Subcutaneous adipose tissue (tissue), 4 donors: ENCODE results near the gene CARNS1. TPM values are rescaled to one million over a fixed set of nuclear protein-coding genes. Genes with fewer than 3 reads are reported as not detected.

Source experiments
- CTCF ChIP-seq: fragments of 450-650 bp; IDR thresholded peaks from one replicate; pipeline ENCODE4 v1.5.1; 2016; ENCODE audit warnings: low read depth, mild to moderate bottlenecking, control low read depth, antibody characterized with exemption, moderate library complexity
- total RNA-seq, 4 donors: library from RNA; depleted of rRNA; stranded (reverse); fragments of >200 nt; gene quantifications; one replicate each; pipeline ENCODE4 v1.1.0, GENCODE V29; 2016

The CARNS1 gene
- total RNA-seq, 4 donors from 2014 or later = 0.17 to 0.38 (median 0.22) TPM; not detected in 1

DNA sequence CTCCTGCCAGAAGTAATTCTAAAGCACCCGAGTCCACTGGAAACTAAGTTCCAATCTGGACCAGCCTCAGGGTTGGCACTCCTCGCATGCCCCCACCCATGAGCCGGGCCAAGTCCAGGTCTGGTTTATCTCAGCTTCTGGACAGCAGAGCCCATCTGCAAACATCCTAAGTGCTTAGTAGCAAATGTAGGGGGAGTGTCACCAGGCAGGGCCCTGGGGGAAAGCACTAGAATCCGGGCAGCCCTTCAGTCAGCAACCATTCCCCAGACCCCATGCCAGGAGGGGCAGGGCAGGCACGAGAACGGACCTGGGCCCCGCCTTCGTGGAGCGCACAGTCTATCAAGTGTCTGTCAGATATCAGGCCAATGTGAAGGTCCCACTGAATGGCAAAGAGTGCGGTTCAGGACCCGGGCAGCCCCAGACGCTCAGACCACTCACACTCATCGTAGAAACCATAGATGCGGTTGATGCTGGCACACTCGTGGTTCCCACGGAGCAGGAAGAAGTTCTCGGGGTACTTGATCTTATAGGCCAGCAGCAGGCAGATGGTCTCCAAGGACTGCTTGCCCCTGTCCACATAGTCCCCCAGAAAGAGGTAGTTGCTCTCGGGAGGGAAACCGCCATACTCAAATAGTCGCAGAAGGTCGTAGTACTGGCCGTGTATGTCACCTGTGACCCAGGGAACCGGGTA is 15.1 kb upstream of the CARNS1 start:
- TF ChIP-seq CTCF = no peak

DNA sequence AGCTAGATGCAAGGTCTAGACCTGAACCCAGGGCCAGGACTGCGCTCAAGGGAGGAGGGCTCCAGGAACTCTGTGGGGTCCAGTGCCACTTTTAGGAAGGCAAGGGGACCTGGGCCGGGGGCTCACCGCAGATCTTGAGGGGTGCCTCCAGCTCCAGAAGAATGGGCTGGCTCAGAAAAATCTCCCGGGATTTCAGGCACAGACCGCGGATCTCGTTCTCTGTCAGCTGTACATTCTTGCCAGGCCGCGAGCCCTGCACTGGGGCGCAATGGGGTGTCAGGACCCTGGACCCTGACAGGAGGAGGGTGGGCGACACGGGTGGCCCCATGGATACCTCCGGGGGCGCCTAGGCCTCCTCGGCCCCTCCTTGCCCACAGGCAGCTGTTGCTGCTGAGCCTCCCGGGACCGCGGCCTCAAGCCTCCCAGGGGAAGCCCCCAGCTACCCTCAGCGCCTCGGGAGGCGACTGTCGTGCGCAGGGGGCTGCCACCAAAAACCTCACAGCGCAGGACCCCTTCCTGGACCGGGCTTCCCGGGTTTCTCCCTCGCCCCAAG is 14.5 kb upstream of the CARNS1 start:
- no peak for TF ChIP-seq CTCF

DNA sequence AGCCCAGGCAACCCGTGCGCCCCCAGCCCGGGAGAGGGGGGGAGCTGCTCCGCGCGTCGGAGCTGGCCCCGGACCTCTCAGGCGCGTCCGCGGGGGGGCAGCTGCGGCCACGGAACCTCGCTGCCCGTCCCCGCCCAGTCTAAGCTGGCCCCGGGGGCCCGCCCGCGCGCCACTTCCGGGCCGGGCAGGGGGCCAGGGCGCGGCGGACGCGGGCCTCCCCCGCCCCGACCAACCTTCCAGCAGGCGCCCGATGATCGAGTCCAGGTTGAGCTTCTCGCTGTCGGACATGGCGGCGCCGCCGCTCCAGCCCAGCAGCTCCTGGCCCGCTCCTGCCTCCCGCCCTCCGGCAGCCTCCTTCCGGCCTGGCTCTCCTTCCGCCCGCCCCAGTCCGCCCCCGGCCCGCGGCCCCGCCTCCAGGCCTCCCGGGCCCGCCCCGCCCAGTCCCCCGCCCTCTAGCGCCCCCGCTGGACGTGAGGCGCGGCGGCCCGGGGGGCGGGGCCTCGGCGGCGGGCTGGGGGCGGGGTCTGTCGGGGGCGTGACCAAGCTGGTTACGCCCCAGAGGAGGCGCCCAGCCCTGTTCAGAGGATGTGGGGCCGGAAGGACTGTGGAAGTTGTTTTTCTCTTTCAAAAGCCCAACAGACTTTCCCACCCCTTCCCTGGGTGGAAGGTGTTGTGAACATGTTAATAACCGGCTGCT is 13.8 kb upstream of the CARNS1 start, which contains the start of gene PPP1CA:
Gene PPP1CA (minus strand): TSS at position 364 of the 697 bp plus-strand sequence. CDS start 76 bp downstream, at position 288.
- TF ChIP-seq CTCF = no peak

DNA sequence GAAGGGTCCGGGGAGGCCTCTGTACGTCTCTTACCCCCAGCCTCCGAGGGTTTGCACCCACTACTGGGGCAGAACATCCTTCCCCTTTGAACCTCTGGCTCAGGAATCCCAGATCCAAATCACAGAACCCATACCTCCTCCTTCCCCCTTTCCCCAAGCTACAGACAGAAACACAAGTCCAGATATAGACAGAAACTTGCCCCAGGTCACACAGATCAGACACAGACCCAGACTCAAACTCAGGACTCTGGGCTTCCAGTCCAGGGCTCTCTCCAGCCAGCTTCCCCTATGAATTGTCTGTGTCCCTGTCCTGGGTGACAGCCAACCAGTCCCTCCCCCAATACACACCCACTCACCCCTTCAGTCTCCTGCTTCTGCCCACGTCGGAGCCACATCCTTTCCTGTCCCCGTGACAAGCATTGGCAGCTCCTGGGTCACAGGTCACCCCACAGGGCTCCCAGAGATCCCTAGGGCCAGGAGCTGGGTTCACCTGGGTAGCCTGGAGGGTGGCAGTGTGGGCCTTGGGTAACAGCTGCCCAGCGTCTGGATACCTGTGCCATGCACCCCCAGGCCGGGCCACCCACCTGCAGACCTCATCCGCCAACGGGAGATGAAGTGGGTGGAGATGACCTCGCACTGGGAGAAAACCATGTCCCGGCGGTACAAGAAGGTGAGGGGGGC is 10.8 kb upstream of the CARNS1 start:
- TF ChIP-seq CTCF = no peak

DNA sequence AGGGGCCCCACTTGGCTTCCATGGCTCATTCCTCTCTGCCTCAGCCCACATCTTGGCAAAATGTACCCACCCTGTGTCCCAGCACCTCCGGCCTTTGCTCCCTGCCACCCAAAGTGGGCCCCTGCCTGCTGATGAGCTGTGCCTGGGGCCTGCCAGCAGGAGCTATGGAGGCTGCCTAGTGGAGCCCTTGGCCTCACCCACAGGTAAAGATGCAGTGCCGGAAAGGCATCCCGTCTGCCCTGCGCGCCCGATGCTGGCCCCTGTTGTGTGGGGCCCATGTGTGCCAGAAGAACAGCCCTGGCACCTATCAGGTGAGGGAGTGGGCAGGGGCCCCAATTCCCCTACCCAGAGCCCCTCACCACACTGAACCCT is 10.3 kb upstream of the CARNS1 start:
- TF ChIP-seq CTCF = no peak

- TF ChIP-seq CTCF = no peak
Measured at GRCh38 chr11:67405688-67406339, 9.7 kb upstream of the CARNS1 start.
